HepG2 (cell line): Measurements from ENCODE around the gene FKBP1B. TPM values are rescaled to one million over a fixed set of nuclear protein-coding genes. Genes with fewer than 3 reads are reported as not detected.

Experiments
- E2F1 ChIP-seq: sonication (generic); formaldehyde crosslinking; IDR thresholded peaks from 2 replicates; pipeline ENCODE4 v1.5.0; 2020; ENCODE audit warnings: missing genetic modification reagents
- KLF11 ChIP-seq: IDR thresholded peaks from 2 replicates; pipeline ENCODE4 v1.6.1; 2016; ENCODE audit warnings: missing compliant biosample characterization
- TEF ChIP-seq: sonication (generic); formaldehyde crosslinking; IDR thresholded peaks from 2 replicates; pipeline ENCODE4 v1.5.0; 2020; ENCODE audit warnings: missing genetic modification reagents
- ZBTB2 ChIP-seq: sonication (generic); formaldehyde crosslinking; IDR thresholded peaks from 2 replicates; pipeline ENCODE4 v1.8.0; 2022; ENCODE audit warnings: low read depth, missing genetic modification reagents
- ZNF235 ChIP-seq: sonication (generic); formaldehyde crosslinking; IDR thresholded peaks from 2 replicates; pipeline ENCODE4 v1.8.1; 2023; ENCODE audit warnings: mild to moderate bottlenecking, missing genetic modification reagents, borderline replicate concordance
- ZNF564 ChIP-seq: sonication (generic); formaldehyde crosslinking; IDR thresholded peaks from 2 replicates; pipeline ENCODE4 v1.8.1; 2023; ENCODE audit warnings: mild to moderate bottlenecking, missing genetic modification reagents
- ZSCAN22 ChIP-seq: sonication (generic); formaldehyde crosslinking; IDR thresholded peaks from 2 replicates; pipeline ENCODE4 v1.4.0; 2020; ENCODE audit warnings: mild to moderate bottlenecking, missing genetic modification reagents
- polyA plus RNA-seq, 8 experiments: library from polyadenylated mRNA; depleted of rRNA in 3 of 8; stranded (reverse) in 7 of 8; unstranded in 1 of 8; fragments of >200 nt; fragmentation: Illumina TruSeq in 4 of 8; extraction: Trizol in 4 of 8; gene quantifications; 2 replicates each; pipeline versions ENCODE4 v1.2.1 to v1.2.3, GENCODE V29; 2011 to 2016; ENCODE audit warnings: low read depth in 4 of 8, missing spikeins in 1 of 8, mixed read lengths in 1 of 8; ENCODE audit not compliant: insufficient read depth in 1 of 8
- total RNA-seq, 5 experiments: library from RNA; depleted of rRNA; stranded (reverse); fragments of >200 nt; fragmentation: Illumina TruSeq; extraction: Trizol; gene quantifications; 2 replicates each; pipeline ENCODE4 v1.2.3, GENCODE V29; 2016; ENCODE audit warnings: low read depth in 1 of 5
- TF ChIP-seq, protein P1 (sequence below), 2 experiments: fragments of 450-650 bp in 1 of 2; sonication (generic) in 1 of 2; formaldehyde crosslinking in 1 of 2; IDR thresholded peaks; 2 replicates each; pipeline versions ENCODE4 v1.6.1 to v1.8.0; 2016 to 2022; ENCODE audit warnings: antibody characterized with exemption in 1 of 2, mild to moderate bottlenecking in 1 of 2, missing genetic modification reagents in 1 of 2
- TF ChIP-seq, protein P2 (sequence below): IDR thresholded peaks from 2 replicates; pipeline ENCODE4 v1.6.1; 2016; ENCODE audit warnings: control low read depth
- TF ChIP-seq, protein P3 (sequence below): sonication (generic); formaldehyde crosslinking; conservative IDR thresholded peaks from 2 replicates; pipeline ENCODE4 v1.4.0; 2020; ENCODE audit warnings: missing genetic modification reagents

Gene FKBP1B
- total and polyA plus RNA-seq, 2 of the 13 experiments (the other 11 are each of a cell fraction or from before 2014, with no cell fraction given) = 35.2 to 96.3 TPM

GRCh38 chr2:24084386-24085199 lies 35.1 kb downstream of the FKBP1B start, which contains the start of gene TP53I3 (continued):
- TF ChIP-seq, protein P1, sequence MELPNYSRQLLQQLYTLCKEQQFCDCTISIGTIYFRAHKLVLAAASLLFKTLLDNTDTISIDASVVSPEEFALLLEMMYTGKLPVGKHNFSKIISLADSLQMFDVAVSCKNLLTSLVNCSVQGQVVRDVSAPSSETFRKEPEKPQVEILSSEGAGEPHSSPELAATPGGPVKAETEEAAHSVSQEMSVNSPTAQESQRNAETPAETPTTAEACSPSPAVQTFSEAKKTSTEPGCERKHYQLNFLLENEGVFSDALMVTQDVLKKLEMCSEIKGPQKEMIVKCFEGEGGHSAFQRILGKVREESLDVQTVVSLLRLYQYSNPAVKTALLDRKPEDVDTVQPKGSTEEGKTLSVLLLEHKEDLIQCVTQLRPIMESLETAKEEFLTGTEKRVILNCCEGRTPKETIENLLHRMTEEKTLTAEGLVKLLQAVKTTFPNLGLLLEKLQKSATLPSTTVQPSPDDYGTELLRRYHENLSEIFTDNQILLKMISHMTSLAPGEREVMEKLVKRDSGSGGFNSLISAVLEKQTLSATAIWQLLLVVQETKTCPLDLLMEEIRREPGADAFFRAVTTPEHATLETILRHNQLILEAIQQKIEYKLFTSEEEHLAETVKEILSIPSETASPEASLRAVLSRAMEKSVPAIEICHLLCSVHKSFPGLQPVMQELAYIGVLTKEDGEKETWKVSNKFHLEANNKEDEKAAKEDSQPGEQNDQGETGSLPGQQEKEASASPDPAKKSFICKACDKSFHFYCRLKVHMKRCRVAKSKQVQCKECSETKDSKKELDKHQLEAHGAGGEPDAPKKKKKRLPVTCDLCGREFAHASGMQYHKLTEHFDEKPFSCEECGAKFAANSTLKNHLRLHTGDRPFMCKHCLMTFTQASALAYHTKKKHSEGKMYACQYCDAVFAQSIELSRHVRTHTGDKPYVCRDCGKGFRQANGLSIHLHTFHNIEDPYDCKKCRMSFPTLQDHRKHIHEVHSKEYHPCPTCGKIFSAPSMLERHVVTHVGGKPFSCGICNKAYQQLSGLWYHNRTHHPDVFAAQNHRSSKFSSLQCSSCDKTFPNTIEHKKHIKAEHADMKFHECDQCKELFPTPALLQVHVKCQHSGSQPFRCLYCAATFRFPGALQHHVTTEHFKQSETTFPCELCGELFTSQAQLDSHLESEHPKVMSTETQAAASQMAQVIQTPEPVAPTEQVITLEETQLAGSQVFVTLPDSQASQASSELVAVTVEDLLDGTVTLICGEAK (IDR thresholded peaks at IDR 0.05) = no peak
- TF ChIP-seq, protein P1 (CRISPR knock-in tag; IDR thresholded peaks at IDR 0.05) = peak; percentile 77; the same call in 1 of the 2 replicates
- TF ChIP-seq ZNF564 (CRISPR knock-in tag) (peak; percentile 8; the same call in 1 of the 2 replicates), TEF (CRISPR knock-in tag) (peak; percentile 58; the same call in 1 of the 2 replicates), KLF11 (CRISPR knock-in tag) (no peak), ZSCAN22 (no peak), ZBTB2 (peak; percentile 45; the same call in 1 of the 2 replicates), E2F1 (CRISPR knock-in tag) (peak; percentile 48; the same call in 1 of the 2 replicates), ZNF235 (CRISPR knock-in tag) (peak; percentile 83; the same call in 1 of the 2 replicates)
- TF ChIP-seq, protein P2, sequence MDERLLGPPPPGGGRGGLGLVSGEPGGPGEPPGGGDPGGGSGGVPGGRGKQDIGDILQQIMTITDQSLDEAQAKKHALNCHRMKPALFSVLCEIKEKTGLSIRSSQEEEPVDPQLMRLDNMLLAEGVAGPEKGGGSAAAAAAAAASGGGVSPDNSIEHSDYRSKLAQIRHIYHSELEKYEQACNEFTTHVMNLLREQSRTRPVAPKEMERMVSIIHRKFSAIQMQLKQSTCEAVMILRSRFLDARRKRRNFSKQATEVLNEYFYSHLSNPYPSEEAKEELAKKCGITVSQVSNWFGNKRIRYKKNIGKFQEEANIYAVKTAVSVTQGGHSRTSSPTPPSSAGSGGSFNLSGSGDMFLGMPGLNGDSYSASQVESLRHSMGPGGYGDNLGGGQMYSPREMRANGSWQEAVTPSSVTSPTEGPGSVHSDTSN (CRISPR knock-in tag) = no peak
- TF ChIP-seq, protein P3, sequence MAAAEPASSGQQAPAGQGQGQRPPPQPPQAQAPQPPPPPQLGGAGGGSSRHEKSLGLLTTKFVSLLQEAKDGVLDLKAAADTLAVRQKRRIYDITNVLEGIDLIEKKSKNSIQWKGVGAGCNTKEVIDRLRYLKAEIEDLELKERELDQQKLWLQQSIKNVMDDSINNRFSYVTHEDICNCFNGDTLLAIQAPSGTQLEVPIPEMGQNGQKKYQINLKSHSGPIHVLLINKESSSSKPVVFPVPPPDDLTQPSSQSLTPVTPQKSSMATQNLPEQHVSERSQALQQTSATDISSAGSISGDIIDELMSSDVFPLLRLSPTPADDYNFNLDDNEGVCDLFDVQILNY = no peak
